Esophagus muscularis mucosa (tissue), 3 donors: ENCODE measurements around the gene SOD1.

Experiments
- CTCF ChIP-seq, 3 experiments: fragments of 200-600 bp in 2 of 3; fragments of 450-650 bp in 1 of 3; sonication (generic) in 2 of 3; IDR thresholded peaks; one replicate each; pipeline ENCODE4 v1.5.1; 2017 to 2019; ENCODE audit warnings: antibody characterized with exemption in 3 of 3, mild to moderate bottlenecking in 2 of 3, moderate library complexity in 1 of 3
- POLR2A ChIP-seq: fragments of 450-650 bp; IDR thresholded peaks from one replicate; pipeline ENCODE4 v1.6.1; 2017; ENCODE audit warnings: antibody characterized with exemption, moderate library complexity, mild to moderate bottlenecking, low read depth
- POLR2AphosphoS5 ChIP-seq, 2 donors: sonication (generic); formaldehyde crosslinking; IDR thresholded peaks; one replicate each; pipeline ENCODE4 v1.6.1; 2017; ENCODE audit warnings: antibody characterized with exemption in 2 of 2

GRCh38 chr21:31656199-31657095 is 3.0 kb upstream of the SOD1 start:
- TF ChIP-seq CTCF (IDR thresholded peaks at IDR 0.05) (no peak), POLR2AphosphoS5 (IDR thresholded peaks at IDR 0.05) (no peak), POLR2A (no peak)
